ENCODE measurements around the gene ITFG1.
"Not testable (repeated sequence)": the region's sequence is repeated elsewhere in the genome, so short reads cannot be mapped to it uniquely, and the experiment has no call there.

ITFG1 gene

DNA sequence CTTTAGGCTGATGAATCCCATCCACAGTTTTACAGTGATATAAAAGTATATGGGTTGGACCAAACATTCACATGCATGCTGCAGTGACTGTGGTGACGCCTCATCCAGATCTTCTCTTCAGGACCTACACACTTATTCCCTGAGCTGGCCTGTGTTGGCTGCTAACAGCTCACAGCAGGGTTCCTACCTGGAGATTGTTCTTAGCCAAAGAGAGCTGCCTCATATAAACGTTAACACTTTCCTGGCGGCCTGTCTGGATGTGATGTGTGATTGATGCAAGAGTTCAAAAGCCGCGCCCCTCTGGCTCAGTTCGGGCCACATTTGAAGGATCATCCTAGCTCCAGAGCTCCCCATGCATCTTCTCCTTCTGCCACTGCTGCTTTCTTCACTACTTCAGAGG, 224.1 kb downstream of the ITFG1 start:
- no peak for DNase-seq (ENCODE audit: low spot score)

GRCh38 chr16:47230296-47230695, 230.6 kb downstream of the ITFG1 start:
- DNase-seq (ENCODE audit: low spot score), result no peak

DNA sequence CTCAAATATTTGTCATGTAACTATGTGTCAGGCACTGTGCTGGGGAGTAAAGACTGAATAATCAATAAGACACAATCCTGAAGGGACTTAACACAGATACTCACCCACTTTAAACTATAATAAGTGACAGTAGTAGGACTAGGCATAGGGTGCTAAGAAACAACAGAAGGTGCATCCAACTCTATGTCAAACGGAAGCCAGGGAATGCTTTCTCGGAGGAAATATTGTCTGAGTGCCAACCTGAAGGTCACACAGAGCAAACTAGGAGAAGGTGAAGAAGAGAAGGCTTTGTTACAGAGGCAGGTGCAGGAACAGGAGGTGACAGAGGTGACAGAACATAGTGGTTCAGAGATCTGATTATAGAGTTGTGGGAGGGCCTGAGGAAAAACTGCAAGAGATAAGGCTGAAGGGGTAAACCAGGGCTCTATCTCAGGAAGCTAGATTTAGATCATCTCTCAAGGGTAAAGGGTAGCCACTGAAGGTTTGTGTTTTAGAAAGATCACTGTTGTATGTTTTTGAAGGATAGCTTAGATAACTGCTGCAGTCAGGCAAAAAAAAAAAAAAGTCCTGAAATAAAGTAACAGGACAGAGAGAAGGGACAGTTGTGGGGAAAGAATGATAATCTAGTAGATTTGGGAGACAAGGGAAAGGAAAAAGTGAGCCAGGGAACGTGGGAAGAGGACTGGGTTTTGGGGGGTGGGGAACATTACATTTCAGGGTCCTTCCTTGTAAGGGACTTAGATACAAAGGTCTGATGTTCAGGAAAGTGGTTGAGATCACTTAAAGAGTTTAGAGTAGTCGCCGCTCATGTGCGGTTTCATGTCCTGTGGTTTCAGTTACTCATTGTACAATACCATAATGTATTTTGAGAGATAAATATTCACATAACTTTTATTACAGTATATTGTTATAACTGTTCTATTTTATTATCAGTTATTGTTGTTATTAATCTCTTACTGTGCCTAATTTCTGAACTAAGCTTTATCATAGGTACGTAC, 231.5 kb downstream of the ITFG1 start:
- DNase-seq (ENCODE audit: low spot score), result no peak

DNA sequence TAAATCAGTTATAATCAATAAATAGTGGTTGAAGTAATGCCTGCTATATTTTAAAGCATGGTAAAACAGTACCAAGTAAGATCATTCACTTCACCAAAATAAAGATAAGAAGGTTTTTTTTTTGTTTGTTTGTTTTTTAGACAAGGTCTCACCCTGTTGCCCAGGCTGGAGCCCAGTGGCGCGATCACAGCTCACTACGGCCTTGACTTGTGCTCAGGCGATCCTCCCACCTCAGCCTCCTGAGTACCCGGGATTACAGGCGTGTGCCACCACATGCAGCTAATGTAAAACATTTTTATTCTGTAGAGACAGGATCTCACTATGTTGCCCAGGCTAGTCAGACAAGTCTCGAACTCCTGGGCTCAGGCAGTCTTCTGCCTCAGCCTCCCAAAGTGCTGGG, 232.6 kb downstream of the ITFG1 start:
- DNase-seq (ENCODE audit: low spot score), result no peak

DNA sequence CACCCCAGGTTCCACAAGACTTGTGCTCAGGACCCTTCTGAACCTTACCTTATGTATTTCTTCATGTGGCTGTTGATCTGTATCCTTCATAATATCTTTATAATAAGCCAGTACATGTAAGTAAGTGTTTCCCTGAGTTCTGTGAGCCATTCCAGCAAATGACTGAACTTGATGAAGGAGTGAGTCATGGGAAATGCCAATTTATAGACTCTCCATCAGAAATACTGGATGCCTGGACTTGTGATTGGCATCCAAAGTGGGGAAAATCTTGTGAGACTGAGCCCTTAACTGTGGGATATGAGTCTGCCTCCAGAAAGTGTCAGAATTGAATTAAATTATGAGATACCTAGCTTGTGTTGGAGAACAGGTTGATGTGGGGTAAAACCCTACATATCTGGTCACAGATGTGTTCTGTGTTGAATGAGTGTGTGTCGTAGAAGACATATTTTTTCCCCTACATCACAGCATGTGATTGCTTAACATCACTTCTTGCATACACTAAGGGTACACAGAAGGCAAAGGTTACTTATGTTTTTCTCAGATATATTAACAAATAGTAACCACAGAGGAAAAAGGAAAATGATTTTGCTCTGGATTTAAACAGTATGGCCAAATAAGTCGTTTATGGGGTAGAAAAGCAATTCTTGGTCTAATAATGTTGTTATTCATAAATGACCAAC, 247.0 kb downstream of the ITFG1 start:
- no peak for DNase-seq (ENCODE audit: low spot score)

- no peak for DNase-seq (ENCODE audit: low spot score)
These were observed 249.6 kb downstream of the ITFG1 start for GRCh38 chr16:47211218-47211617.

DNA sequence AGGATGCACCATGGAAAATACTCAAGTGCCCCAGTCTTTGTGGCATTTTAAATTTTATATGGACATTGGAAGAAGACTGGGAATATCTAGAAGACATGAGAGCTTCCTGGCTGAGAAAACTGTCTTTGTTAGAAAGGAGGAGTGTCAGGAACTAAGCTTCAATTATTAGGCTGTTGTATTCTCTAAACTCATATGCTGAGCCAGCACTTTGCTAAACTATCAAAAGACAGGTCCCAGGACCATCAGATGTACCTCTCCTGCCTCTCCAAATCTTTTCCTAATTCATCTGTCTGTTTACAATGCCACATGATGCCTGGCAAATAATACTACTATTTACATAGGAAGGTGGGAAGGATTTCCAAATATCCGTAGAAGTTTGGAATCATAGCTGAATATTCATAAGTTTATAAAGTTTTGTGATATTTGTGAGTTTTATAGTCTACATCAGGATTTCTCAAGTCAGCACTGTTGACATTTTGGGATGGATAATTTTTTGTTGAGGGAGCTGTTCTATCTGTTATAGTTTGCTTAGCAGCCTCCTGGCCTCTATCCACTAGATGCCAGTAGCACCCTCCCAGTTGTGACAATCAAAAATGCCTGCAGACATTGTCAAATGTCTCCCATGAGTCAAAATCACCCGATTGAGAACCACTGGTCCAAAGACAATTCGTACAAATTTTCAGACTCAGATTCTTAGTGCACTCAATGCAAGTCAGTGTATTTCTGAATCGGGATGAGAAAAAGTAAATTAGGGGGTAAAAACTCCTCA, 255.9 kb downstream of the ITFG1 start:
- DNase-seq (ENCODE audit: low spot score), result no peak

GRCh38 chr16:47203433-47203832, 257.4 kb downstream of the ITFG1 start:
- not testable (repeated sequence) for DNase-seq (ENCODE audit: low spot score)

DNA sequence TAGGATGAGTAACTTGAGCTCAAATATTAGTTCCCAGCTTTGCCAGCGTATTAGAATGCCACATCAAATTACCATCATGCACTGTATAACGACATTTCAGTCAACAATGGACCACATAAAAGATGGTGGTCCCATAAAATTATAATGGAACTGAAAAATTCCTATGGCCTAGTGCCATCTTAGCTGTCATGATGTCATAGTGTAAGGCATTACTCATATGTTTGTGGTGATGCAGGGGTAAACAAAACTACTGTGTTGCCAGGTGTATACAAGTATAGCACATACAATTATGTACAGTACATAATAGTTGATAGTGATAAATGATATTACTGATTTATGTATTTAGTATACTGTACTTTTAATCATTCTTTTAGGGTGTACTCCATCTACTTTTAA, 262.7 kb downstream of the ITFG1 start:
- no peak for DNase-seq (ENCODE audit: low spot score)

DNA sequence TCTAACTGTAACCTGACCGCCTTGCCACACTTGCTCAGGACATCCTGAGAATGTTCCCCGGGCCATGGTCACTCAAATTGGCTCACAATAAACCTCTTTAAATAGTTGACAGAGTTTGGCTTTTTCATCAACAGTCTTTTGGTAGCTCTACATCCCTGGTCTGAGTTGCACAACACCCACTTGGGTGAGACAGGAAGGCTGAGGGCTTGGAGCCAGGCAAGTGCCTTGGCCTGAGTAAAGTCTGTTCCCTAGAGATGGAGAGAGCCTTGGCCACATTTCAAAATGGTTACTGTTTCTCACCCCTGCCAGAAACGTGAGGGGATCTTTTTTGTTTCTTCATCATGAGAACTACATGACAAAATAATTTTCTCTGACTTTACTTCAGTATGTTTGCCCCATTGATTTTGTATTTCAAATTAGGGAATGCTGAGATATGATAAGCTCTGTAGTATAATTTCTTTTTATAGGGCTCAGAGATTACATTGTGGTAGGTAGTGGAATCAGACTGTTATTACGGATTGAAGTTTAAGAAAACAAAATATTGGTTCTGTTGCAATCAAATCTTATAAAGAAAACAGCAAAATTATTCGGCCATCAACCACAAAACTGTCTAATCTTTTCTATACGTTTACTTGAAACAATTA, 263.2 kb downstream of the ITFG1 start:
- DNase-seq (ENCODE audit: low spot score), result no peak

- DNase-seq (ENCODE audit: low spot score), result no peak
These were observed 264.4 kb downstream of the ITFG1 start for GRCh38 chr16:47196457-47196856.

- no peak for DNase-seq (ENCODE audit: low spot score)
These were observed 278.5 kb downstream of the ITFG1 start for GRCh38 chr16:47182318-47182717.

- DNase-seq (ENCODE audit: low spot score), result not testable (repeated sequence)
These were observed 279.8 kb downstream of the ITFG1 start for GRCh38 chr16:47181066-47181465.

DNA sequence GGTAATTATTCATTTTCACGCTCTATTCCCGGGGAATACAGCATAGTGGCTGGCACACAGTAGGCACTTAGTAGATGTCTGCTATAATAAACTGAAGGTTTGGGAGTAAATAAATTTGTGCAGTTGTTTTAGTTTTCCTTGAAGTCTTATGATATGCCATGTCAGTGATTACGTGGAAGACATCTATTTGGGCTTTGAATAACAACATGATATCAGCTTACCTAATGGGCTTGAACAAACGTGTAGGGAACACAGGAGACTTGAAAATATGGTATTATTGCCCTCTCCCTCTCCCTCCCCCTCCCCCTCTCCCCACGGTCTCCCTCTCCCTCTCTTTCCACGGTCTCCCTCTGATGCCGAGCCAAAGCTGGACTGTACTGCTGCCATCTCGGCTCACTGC, 280.8 kb downstream of the ITFG1 start:
- no peak for DNase-seq (ENCODE audit: low spot score)

GRCh38 chr16:47175152-47175551, 285.7 kb downstream of the ITFG1 start:
- DNase-seq (ENCODE audit: low spot score), result no peak

- no peak for DNase-seq (ENCODE audit: low spot score)
These were observed 298.0 kb downstream of the ITFG1 start for GRCh38 chr16:47162670-47163420.

DNA sequence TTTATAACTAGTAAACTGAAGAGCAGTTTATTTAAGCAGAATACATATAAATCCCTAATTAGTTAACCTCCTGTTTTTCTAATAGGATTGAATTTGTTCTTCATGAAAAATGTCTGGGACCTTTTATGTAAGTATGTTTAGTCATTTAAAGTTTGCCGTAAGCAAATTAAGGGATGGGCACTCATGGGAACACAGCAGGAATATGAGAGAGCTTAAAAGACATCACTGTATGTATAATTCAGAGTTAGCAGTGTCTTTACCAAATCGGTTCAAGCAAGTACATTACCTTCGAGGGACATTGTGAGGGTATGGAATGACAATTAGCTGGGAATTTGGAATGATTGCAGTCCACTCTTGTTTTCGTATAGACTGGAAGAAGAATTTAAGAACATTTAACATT, 299.4 kb downstream of the ITFG1 start:
- DNase-seq (ENCODE audit: low spot score), result no peak

DNA sequence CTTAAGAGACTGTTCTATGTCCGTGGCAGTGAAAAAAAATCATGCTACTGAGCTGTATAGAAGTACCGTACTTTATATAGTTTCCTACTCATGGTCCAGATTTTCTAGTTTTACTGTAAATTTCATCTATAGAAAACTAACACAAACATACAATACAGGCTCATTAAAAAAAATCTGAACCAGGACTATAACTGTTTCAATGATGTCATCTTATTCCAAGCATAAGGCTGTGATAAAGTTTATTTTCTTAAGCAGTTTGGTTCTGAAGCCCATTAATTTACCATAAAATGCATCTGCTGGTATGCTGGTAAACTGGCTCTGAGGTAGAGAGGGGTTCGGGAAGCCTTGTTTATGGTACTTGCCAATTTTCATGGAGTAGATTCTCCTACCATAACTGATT, 300.4 kb downstream of the ITFG1 start:
- DNase-seq (ENCODE audit: low spot score), result no peak

- no peak for DNase-seq (ENCODE audit: low spot score)
These were observed 301.9 kb downstream of the ITFG1 start for GRCh38 chr16:47158992-47159391.

GRCh38 chr16:47156680-47157215, 304.1 kb downstream of the ITFG1 start:
- no peak for DNase-seq (ENCODE audit: low spot score)

DNA sequence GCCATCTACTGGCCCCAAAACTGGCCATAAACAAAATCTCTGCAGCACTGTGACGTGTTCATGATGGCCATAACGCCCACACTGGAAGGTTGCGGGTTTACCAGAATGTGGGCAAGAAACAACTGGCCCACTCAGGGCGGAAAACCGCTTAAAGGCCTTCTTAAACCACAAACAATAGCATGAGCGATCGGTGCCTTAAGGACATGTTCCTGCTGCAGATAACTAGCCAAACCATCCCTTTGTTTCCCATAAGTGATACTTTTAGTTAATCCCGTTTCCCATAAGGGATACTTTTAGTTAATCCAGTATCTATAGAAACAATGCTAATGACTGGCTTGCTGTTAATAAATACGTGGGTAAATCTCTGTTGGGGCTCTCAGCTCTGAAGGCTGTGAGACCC, 308.4 kb downstream of the ITFG1 start:
- DNase-seq (ENCODE audit: low spot score), result not testable (repeated sequence)
